Panc1 (cell line): ENCODE measurements around the gene SMCO3. TPM values are rescaled to one million over a fixed set of nuclear protein-coding genes. Genes with fewer than 3 reads are reported as not detected.
A peak's percentile ranks its signal among the peaks of the same experiment; 100 is the strongest.

Experiments
- ATAC-seq: fragments of 200-7000 bp; cut with Tn5 transposase; 2 replicates; pipeline ENCODE4 v1.9.1; 2020; ENCODE audit warnings: mild to moderate bottlenecking, moderate library complexity
- BruUV-seq: library from RNA; stranded (reverse); fragments of 400-500 nt; replicated peaks from 2 replicates; lab custom pipeline; 2021; lab: Mats Ljungman, UMichigan
- CTCF ChIA-PET: fragments of 300-600 bp; sonication (Branson Sonifier 250); formaldehyde crosslinking; loops from one replicate; lab custom pipeline; 2022; ENCODE audit warnings: antibody characterized with exemption; lab: Charles Lee
- POLR2A ChIA-PET: fragments of 300-600 bp; sonication (Branson Sonifier 250); formaldehyde crosslinking; loops from one replicate; lab custom pipeline; 2022; ENCODE audit warnings: antibody characterized with exemption; lab: Charles Lee
- DNase-seq: peaks from one replicate; pipeline ENCODE4 v3.0.0-alpha.2; 2010; ENCODE audit warnings: low read depth, low spot score
- H3K27ac ChIP-seq: 2 replicates; pipeline ENCODE4 v1.5.1; 2011; ENCODE audit warnings: mild to moderate bottlenecking, low read length, inconsistent platforms
- H3K27me3 ChIP-seq: fragments of 200-500 bp; sonication (Bioruptor generic); 2 replicates; pipeline ENCODE4 v1.6.0; 2014; ENCODE audit warnings: low read length, inconsistent platforms; ENCODE audit not compliant: control insufficient read depth, insufficient read depth
- H3K36me3 ChIP-seq: fragments of 200-500 bp; sonication (Bioruptor generic); 2 replicates; pipeline ENCODE4 v1.5.1; 2014; ENCODE audit warnings: inconsistent platforms, mild to moderate bottlenecking, low read length, moderate library complexity; ENCODE audit not compliant: control insufficient read depth, insufficient read depth
- H3K4me1 ChIP-seq: 2 replicates; pipeline ENCODE4 v1.5.1; 2011; ENCODE audit warnings: inconsistent platforms, mild to moderate bottlenecking, low read length, moderate library complexity; ENCODE audit not compliant: control insufficient read depth, insufficient read depth
- H3K4me3 ChIP-seq, 2 experiments: 2 replicates each; pipeline ENCODE4 v1.5.1; 2011 to 2012; ENCODE audit warnings: low read depth in 2 of 2, low read length in 2 of 2, mild to moderate bottlenecking in 2 of 2, inconsistent platforms in 1 of 2, moderate library complexity in 1 of 2
- H3K9me3 ChIP-seq: fragments of 200-500 bp; sonication (Bioruptor generic); 2 replicates; pipeline ENCODE4 v1.5.1; 2014; ENCODE audit warnings: low read depth, mild to moderate bottlenecking, inconsistent platforms, low read length, moderate library complexity; ENCODE audit not compliant: control insufficient read depth, insufficient read depth
- POLR2AphosphoS5 ChIP-seq: IDR thresholded peaks from 2 replicates; pipeline ENCODE4 v1.6.1; 2012; ENCODE audit warnings: mild to moderate bottlenecking, low read depth, low read length, moderate library complexity
- REST ChIP-seq, 2 experiments: IDR thresholded peaks; 2 replicates each; pipeline ENCODE4 v1.6.1; 2011 to 2012; ENCODE audit warnings: low read depth in 2 of 2, control low read depth in 1 of 2, low read length in 1 of 2, mild to moderate bottlenecking in 1 of 2, moderate library complexity in 1 of 2; ENCODE audit not compliant: insufficient read depth in 1 of 2
- SIN3A ChIP-seq: IDR thresholded peaks from 2 replicates; pipeline ENCODE4 v1.6.1; 2012; ENCODE audit warnings: low read depth, mild to moderate bottlenecking, low read length, moderate library complexity, borderline replicate concordance; ENCODE audit not compliant: insufficient read depth
- TCF7L2 ChIP-seq: IDR thresholded peaks from 2 replicates; pipeline ENCODE4 v1.6.1; 2011; ENCODE audit warnings: mild to moderate bottlenecking, low read depth, low read length, inconsistent platforms
- in situ Hi-C: cut with HindIII; loops from 2 replicates; pipeline ENCODE4 v1.10.0; 2016; ENCODE audit warnings: low sequenced_read_pairs, low pct_unique_long_range_greater_than_20kb
- intact Hi-C: fragments of 100-400 bp; cut with micrococcal nuclease; formaldehyde crosslinking; loops from one replicate; pipeline ENCODE4 v1.10.0; 2022; ENCODE audit not compliant: unreplicated experiment
- total RNA-seq: library from RNA; stranded (reverse); gene quantifications from one replicate; pipeline ENCODE4 v1.2.1, GENCODE V29; 2021; ENCODE audit not compliant: unreplicated experiment
- TF ChIP-seq, protein P1 (sequence below): fragments of 450-650 bp; IDR thresholded peaks from 2 replicates; pipeline ENCODE4 v1.5.1; 2017; ENCODE audit warnings: mild to moderate bottlenecking

The SMCO3 gene
- total RNA-seq, 1 experiment from 2014 or later = not detected

DNA sequence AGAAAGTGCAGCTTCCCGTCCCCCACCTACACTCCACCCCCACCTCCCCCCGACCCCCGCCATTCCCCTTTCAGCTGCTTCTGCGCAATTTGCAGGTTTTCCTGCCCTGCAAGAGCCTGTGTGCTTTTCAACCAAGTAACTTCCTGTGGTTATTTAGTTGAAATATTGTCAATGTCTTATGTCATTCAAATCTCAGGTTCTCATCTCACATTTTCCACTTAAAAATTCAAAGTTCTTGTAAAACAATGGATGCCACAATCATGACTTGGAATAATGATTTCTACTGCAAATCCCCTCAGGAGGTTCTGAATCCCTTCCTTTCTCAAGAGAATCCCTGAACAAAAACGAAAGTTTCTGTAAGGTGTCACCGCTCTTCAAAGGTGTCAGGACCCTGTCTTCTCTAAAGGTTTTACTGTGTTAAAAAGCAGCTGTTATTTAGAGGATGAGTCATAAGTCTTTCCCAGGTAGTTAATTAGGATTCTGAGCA is 42.3 kb downstream of the SMCO3 start:
- no peak for TF ChIP-seq SIN3A
- no peak for TF ChIP-seq TCF7L2
- TF ChIP-seq, protein P1, sequence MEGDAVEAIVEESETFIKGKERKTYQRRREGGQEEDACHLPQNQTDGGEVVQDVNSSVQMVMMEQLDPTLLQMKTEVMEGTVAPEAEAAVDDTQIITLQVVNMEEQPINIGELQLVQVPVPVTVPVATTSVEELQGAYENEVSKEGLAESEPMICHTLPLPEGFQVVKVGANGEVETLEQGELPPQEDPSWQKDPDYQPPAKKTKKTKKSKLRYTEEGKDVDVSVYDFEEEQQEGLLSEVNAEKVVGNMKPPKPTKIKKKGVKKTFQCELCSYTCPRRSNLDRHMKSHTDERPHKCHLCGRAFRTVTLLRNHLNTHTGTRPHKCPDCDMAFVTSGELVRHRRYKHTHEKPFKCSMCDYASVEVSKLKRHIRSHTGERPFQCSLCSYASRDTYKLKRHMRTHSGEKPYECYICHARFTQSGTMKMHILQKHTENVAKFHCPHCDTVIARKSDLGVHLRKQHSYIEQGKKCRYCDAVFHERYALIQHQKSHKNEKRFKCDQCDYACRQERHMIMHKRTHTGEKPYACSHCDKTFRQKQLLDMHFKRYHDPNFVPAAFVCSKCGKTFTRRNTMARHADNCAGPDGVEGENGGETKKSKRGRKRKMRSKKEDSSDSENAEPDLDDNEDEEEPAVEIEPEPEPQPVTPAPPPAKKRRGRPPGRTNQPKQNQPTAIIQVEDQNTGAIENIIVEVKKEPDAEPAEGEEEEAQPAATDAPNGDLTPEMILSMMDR = no peak
- no peak for TF ChIP-seq REST (IDR thresholded peaks at IDR 0.05; ENCODE audit: insufficient read depth in 1 of 2, low read depth in 2 of 2, low read length in 1 of 2)
- TF ChIP-seq POLR2AphosphoS5 = no peak
- in situ Hi-C loops = no loop called here

GRCh38 chr12:14770496-14771461 is 43.2 kb downstream of the SMCO3 start:
- ChIA-PET POLR2A (interaction anchor here (0.6 kb wide), 3 partner anchors 106 to 1027 kb away, joined by 3 to 8 read pairs (median 7); no protein-coding TSS in a partner anchor), CTCF (interaction anchor here (1.0 kb wide), 1 partner anchor 46 kb away, joined by 3 read pairs; no protein-coding TSS in a partner anchor)
- intact Hi-C loops (no loop called here), in situ Hi-C loops (no loop called here)
- TF ChIP-seq TCF7L2 = peak; percentile 89
- peak; percentile 99 for TF ChIP-seq POLR2AphosphoS5
- 0 out of 4 replicates have a peak, but pooled peaks of 1 of the 2 experiments have one; percentile 53 for TF ChIP-seq REST (IDR thresholded peaks at IDR 0.05; ENCODE audit: insufficient read depth in 1 of 2, low read depth in 2 of 2, low read length in 1 of 2)
- TF ChIP-seq, protein P1 = no peak
- TF ChIP-seq SIN3A = peak; percentile 92
- Histone ChIP-seq H3K4me3 (peak overlapping the region; percentile 89 to 95), H3K27me3 (no peaks in the 10 kb centered on the region), H3K36me3 (no peaks in the 10 kb centered on the region; the same call in none of the 2 replicates), H3K4me1 (peaks cover under 1% of the 10 kb centered on the region; the same call in 1 of the 2 replicates), H3K9me3 (no peaks in the 10 kb centered on the region), H3K27ac (peak overlapping the region; percentile 97)
- TSS peak; percentile 81 for BruUV-seq
- ATAC-seq (peak; percentile 69), DNase-seq (peak; percentile 97)

More for the DNA sequence above, 42.3 kb downstream of the SMCO3 start:
- BruUV-seq = no TSS peak
- Histone ChIP-seq H3K27ac (peak overlapping the region; percentile 97), H3K27me3 (no peaks in the 10 kb centered on the region), H3K4me1 (peaks cover 9% of the 10 kb centered on the region), H3K9me3 (no peaks in the 10 kb centered on the region), H3K36me3 (no peaks in the 10 kb centered on the region; the same call in none of the 2 replicates), H3K4me3 (peak overlapping the region; percentile 89 to 95)
- ChIA-PET CTCF (no interaction called here), POLR2A (interaction anchor here (0.6 kb wide), 2 partner anchors 106 to 504 kb away, joined by 7 to 8 read pairs; no protein-coding TSS in a partner anchor)
- ATAC-seq (no peak), DNase-seq (no peak)
- intact Hi-C loops = no loop called here
